GM19099 (cell line): ENCODE results near the gene CEBPZ.

Source experiments
- POLR2A ChIP-seq: IDR thresholded peaks from 3 replicates; pipeline ENCODE4 v1.6.1; 2011; ENCODE audit warnings: low read depth; ENCODE audit not compliant: insufficient read length; ENCODE audit errors: extremely low read depth

CEBPZ gene

DNA sequence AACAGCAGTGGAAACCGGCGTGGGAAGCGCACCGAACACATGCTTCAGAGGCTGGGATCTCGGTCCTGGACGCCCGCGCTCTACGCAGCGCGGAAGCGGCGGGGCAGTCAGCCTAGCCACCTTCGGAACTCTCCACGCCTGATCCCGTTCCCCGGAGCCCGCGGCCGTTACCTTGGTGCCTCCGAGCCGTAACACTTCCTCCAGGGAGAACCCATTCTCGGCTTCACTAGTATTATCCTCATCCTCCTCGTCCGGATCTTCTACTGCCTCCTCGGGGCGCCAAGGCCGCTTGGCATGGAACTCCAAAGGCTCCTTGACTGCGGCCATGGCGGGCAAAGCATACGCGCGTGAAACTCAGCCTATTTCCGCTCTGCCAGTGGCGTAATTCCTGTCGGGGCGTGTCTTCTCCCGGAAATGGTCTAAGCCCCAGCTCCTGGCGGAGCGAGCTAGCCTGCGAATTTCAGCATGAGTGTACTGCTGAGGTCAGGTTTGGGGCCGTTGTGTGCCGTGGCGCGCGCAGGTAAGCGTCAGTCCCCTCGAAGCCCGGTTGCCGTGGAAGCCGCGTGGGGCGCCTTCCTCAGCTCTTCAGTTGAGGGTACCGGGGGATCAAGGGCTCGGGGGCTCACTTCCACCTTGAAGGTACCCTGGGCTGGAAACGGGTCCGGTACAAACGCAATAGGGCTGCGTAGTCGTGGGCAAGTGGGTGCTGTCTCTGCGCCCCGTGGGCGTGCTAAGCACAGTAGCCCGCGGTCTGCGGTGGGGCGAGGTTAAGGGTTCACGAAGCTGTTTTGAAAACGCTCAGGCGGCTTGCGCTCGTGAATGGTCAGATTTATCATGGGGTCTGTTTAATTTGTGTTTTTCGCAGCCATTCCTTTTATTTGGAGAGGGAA is at the start of gene CEBPZ, which contains the start of gene NDUFAF7:
TSS of gene CEBPZ (minus strand) at position 356 of the 890 bp plus-strand sequence. CDS start at position 327, 29 bp downstream.
TSS of gene NDUFAF7 (plus strand) at position 418 of the 890 bp plus-strand sequence. CDS start at position 466, 48 bp downstream.
- TF ChIP-seq POLR2A = peak; percentile 89

DNA sequence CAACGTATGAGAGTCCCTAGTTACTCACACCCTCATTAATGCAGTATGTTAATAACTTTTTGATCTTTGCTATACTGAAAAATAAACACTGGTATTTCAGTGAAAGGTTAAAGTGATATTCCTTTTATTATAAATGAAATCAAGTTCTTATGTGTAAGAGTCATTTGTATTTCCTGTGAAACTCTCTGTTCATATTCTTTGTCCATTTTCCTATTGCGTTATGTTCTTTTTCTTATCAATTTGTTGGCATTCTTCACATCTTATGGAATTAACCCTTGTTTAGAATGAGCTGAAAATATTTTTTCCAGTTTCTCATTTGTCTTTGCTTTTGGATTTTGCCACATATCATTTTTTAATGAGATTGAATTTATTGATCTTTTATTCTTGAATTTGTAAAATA is 44.9 kb upstream of the CEBPZ start:
- no peak for TF ChIP-seq POLR2A

DNA sequence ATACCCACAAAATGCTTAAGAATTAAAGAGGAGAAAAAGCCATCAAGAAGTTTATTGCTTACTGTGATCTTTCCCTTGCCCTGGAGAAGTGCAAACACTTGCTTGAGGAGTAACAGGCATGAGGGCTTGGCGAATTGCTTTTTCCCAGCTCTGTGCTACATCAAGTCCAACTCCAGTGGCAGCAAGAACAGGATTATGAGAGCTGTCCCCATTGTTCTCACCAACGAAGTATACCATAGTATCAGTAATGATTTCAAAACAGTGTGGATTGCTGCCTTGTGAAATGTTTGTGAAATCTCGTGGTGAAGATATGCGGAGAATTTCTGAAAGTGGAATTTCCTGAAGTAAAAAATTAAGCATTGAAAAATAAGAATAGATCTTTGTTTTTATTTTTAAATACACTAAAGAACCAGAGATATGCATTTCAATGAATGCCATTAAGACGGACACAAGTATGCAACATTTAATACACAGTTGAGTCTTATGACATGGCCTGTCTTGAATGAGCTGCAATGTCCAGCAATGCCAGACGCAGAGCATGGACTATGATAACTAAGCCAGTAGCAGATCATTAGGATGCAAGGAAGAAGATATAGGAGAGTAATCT is 43.1 kb upstream of the CEBPZ start:
- no peak for TF ChIP-seq POLR2A

GRCh38 chr2:37271376-37272067 is 40.1 kb upstream of the CEBPZ start:
- no peak for TF ChIP-seq POLR2A

- TF ChIP-seq POLR2A = no peak
Observed at GRCh38 chr2:37268111-37268510, 36.7 kb upstream of the CEBPZ start.

GRCh38 chr2:37267685-37268084 is 36.3 kb upstream of the CEBPZ start:
- no peak for TF ChIP-seq POLR2A

DNA sequence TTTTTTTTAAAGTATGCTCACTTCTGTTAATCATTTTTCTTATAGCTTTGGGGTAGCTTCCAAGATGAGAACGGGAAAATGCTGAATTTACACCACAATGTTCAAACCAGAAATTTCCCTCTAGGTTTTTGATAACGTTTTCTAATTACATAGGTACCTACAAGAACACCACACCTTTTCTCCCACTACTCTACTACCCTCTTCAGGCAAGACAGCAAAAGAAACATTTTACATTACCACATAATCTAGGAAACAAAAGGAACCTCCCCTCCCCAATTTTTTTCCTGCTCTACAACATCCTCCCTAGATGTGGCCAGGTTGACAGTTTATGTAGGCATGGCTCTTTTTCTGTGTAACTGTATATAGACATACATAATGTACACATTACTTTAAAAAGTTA is 32.4 kb upstream of the CEBPZ start:
- TF ChIP-seq POLR2A = no peak

GRCh38 chr2:37262522-37262921 is 31.1 kb upstream of the CEBPZ start:
- TF ChIP-seq POLR2A = no peak

DNA sequence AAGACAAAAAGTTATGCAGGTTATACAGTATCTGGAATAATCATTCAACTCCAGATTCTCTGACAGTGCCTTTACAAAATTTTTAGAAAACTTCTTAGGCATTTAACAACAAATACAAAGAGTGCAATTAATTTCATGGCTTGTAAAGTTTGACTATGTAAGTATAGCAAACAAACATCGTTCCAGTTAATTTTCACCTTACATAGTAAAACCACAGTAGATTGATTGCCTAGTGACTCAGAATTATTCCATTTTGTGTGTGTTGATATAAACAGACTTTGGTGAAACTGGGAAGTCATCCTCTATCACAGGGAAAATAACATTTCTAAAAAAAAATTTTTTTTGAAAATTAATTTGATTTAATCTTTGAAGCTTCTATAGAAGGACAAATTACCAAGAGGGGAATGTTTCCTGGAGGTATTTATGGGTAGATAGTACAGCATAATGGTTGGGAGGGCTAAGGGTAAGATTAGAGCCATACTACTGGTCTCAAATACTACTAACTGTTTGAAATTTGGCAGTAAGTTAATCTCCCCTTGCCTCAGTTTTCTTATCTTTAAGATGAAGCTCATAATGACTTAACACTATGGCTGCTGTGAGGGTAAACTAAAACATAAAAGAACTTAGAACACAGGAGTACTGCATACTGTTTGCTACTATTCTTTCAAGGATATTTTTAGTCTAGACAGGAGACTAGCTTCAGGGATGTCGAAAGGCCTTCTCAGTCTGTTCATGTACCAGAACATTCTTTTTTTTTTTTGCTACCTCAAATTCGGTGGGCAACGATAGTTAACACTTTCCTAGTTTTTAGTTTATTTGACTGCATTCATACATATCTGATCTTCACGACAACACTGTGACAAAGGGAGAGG is 19.7 kb upstream of the CEBPZ start:
- no peak for TF ChIP-seq POLR2A

- no peak for TF ChIP-seq POLR2A
Observed at GRCh38 chr2:37246205-37246604, 14.8 kb upstream of the CEBPZ start.

- no peak for TF ChIP-seq POLR2A
Observed at GRCh38 chr2:37244755-37245154, 13.4 kb upstream of the CEBPZ start.

GRCh38 chr2:37244017-37244416 is 12.6 kb upstream of the CEBPZ start:
- TF ChIP-seq POLR2A = no peak

DNA sequence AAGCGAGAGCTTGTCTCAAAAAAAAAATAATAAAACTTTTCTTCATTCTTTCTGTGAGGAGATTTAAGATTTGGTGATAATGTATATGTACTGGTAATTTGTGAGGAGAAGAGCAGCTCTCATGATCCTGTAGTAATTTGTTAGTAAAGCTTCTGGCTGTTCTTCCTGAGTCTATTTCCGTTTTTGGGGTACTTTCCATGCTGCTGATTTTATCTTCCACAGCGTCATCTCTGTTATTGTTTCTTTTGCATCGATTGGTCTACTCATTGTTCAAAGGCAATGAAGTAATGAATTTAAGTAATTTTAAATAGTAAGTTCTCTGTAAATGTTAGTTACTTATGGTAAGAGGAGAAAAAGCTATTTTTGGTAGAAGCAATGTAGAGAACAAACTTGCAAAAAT is 12.0 kb upstream of the CEBPZ start:
- no peak for TF ChIP-seq POLR2A

DNA sequence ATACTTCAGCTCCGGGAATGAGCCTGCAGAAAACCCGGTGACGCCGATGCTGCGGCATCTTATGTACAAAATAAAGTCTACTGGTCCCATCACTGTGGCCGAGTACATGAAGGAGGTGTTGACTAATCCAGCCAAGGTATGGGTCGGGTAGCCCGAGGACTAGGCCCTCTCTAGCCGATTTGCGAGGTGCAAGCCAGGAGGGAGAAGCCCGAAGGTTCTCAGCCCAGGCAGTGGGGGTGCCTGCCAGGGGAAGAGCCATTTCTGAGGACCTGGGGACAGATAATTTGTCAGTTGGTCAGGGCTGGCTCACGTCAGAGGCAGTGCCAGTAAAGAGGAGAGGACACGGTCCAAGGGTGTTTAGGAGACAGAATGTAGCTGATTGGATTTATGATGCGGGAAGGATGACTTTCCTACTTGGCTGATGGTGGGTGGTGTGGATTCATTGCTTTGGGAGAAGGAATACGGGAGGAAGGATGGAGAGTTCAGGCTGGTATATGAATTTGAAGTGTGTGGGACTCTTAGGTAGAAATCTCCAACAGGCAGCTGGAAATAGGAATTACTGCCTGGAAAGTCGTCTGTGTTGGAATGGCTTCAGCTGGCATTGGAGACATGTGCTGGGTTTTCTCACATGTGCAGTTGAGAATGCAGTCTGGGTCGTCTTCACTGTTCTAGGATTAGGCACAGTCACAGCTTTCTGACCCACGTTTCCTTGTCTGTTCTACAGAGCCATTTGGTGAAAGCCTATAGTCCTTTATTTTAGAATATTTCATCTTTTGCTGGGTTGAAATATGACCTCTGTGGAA is 936 bp upstream of the CEBPZ start:
- TF ChIP-seq POLR2A = no peak
